H9 (cell line): ENCODE measurements around the gene LRMDA. TPM values are rescaled to one million over a fixed set of nuclear protein-coding genes. Genes with fewer than 3 reads are reported as not detected.

ENCODE experiments used
- DNase-seq: peaks from one replicate; pipeline ENCODE4 v3.0.0-alpha.2; 2017
- H2AFZ ChIP-seq: one replicate; pipeline ENCODE4 v1.6.1; 2013; ENCODE audit warnings: mild to moderate bottlenecking, low read length, control low read depth, moderate library complexity
- H2AK5ac ChIP-seq: 2 replicates; pipeline ENCODE4 v1.6.1; 2013; ENCODE audit warnings: low read length, control low read depth, mixed read lengths; ENCODE audit not compliant: insufficient read length
- H2BK120ac ChIP-seq: one replicate; pipeline ENCODE4 v1.6.1; 2013; ENCODE audit warnings: low read depth, mild to moderate bottlenecking, low read length, control low read depth, inconsistent platforms; ENCODE audit not compliant: poor library complexity, severe bottlenecking
- H2BK12ac ChIP-seq: 2 replicates; pipeline ENCODE4 v1.6.1; 2013; ENCODE audit warnings: low read length, control low read depth, mixed read lengths, low read depth; ENCODE audit not compliant: insufficient read length
- H2BK15ac ChIP-seq: 2 replicates; pipeline ENCODE4 v1.6.1; 2013; ENCODE audit warnings: low read depth, low read length, control low read depth
- H2BK20ac ChIP-seq: one replicate; pipeline ENCODE4 v1.6.1; 2013; ENCODE audit warnings: low read depth, mild to moderate bottlenecking, low read length, control low read depth, inconsistent platforms; ENCODE audit not compliant: poor library complexity, severe bottlenecking
- H2BK5ac ChIP-seq: 2 replicates; pipeline ENCODE4 v1.6.1; 2013; ENCODE audit warnings: low read length, control low read depth, mixed read lengths; ENCODE audit not compliant: insufficient read length
- H3K14ac ChIP-seq: 2 replicates; pipeline ENCODE4 v1.6.1; 2013; ENCODE audit warnings: low read length, control low read depth; ENCODE audit not compliant: insufficient read depth
- H3K18ac ChIP-seq: 2 replicates; pipeline ENCODE4 v1.6.1; 2013; ENCODE audit warnings: low read depth, mild to moderate bottlenecking, mixed read lengths, low read length, control low read depth; ENCODE audit not compliant: insufficient read length
- H3K23ac ChIP-seq: 2 replicates; pipeline ENCODE4 v1.6.1; 2013; ENCODE audit warnings: low read length, control low read depth, mixed read lengths, low read depth; ENCODE audit not compliant: insufficient read length
- H3K23me2 ChIP-seq: 2 replicates; pipeline ENCODE4 v1.6.1; 2013; ENCODE audit warnings: low read depth, mild to moderate bottlenecking, mixed read lengths, low read length, control low read depth; ENCODE audit not compliant: insufficient read length, poor library complexity, severe bottlenecking
- H3K27ac ChIP-seq: 2 replicates; pipeline ENCODE4 v1.5.1; 2013; ENCODE audit warnings: low read length, control low read depth, mixed read lengths, low read depth; ENCODE audit not compliant: insufficient read length
- H3K27me3 ChIP-seq: 2 replicates; pipeline ENCODE4 v1.6.1; 2013; ENCODE audit warnings: low read length, control low read depth, inconsistent platforms; ENCODE audit not compliant: insufficient read depth
- H3K4ac ChIP-seq: 2 replicates; pipeline ENCODE4 v1.6.1; 2013; ENCODE audit warnings: low read depth, mild to moderate bottlenecking, control low read depth, inconsistent platforms, low read length, moderate library complexity
- H3K4me1 ChIP-seq: 2 replicates; pipeline ENCODE4 v1.6.1; 2013; ENCODE audit warnings: low read length, control low read depth, inconsistent platforms; ENCODE audit not compliant: insufficient read depth
- H3K4me2 ChIP-seq: 2 replicates; pipeline ENCODE4 v1.6.1; 2013; ENCODE audit warnings: low read length, control low read depth, mixed read lengths; ENCODE audit not compliant: insufficient read length, insufficient read depth
- H3K56ac ChIP-seq: 2 replicates; pipeline ENCODE4 v1.6.1; 2013; ENCODE audit warnings: low read depth, mild to moderate bottlenecking, mixed read lengths, low read length, control low read depth; ENCODE audit not compliant: insufficient read length
- H3K79me1 ChIP-seq: 2 replicates; pipeline ENCODE4 v1.6.1; 2013; ENCODE audit warnings: low read depth, mild to moderate bottlenecking, moderate library complexity, low read length, control low read depth, inconsistent platforms; ENCODE audit not compliant: insufficient read depth, poor library complexity, severe bottlenecking
- H3K79me2 ChIP-seq: 2 replicates; pipeline ENCODE4 v1.6.1; 2013; ENCODE audit warnings: low read length, control low read depth, inconsistent platforms; ENCODE audit not compliant: insufficient read depth
- H3K9ac ChIP-seq: 2 replicates; pipeline ENCODE4 v1.6.1; 2013; ENCODE audit warnings: low read length, control low read depth, mixed read lengths; ENCODE audit not compliant: insufficient read length; ENCODE audit errors: extremely low read depth
- H3K9me3 ChIP-seq: one replicate; pipeline ENCODE4 v1.6.1; 2013; ENCODE audit warnings: low read depth, low read length, inconsistent platforms; ENCODE audit not compliant: control insufficient read depth
- H3T11ph ChIP-seq: one replicate; pipeline ENCODE4 v1.6.1; 2013; ENCODE audit warnings: mild to moderate bottlenecking, low read length, control low read depth, inconsistent platforms
- H4K20me1 ChIP-seq: one replicate; pipeline ENCODE4 v1.6.1; 2013; ENCODE audit not compliant: control insufficient read depth, insufficient read length, insufficient read depth
- H4K5ac ChIP-seq: 2 replicates; pipeline ENCODE4 v1.6.1; 2013; ENCODE audit warnings: low read depth, mild to moderate bottlenecking, mixed read lengths, low read length, control low read depth; ENCODE audit not compliant: insufficient read length
- H4K8ac ChIP-seq: replicated peaks from 2 replicates; pipeline ENCODE4 v1.6.1; 2013; ENCODE audit warnings: low read length, control low read depth, mixed read lengths, low read depth; ENCODE audit not compliant: insufficient read length
- H4K91ac ChIP-seq: 2 replicates; pipeline ENCODE4 v1.6.1; 2013; ENCODE audit warnings: low read depth, mild to moderate bottlenecking, moderate library complexity, mixed read lengths, low read length, control low read depth; ENCODE audit not compliant: insufficient read length
- H3K27ac Mint-ChIP-seq, 3 experiments: 2 replicates in 2 of 3; 3 replicates in 1 of 3; pipeline ENCODE4 v1.8.0; 2020 to 2021; ENCODE audit warnings: mixed read lengths in 3 of 3, mild to moderate bottlenecking in 1 of 3, moderate library complexity in 1 of 3
- H3K27me3 Mint-ChIP-seq: 2 replicates; pipeline ENCODE4 v1.8.0; 2021; ENCODE audit warnings: low read depth, mild to moderate bottlenecking, moderate library complexity, mixed read lengths
- H3K36me3 Mint-ChIP-seq, 3 experiments: 2 replicates in 2 of 3; 3 replicates in 1 of 3; pipeline ENCODE4 v1.8.0; 2020 to 2021; ENCODE audit warnings: low read depth in 3 of 3, mixed read lengths in 3 of 3; ENCODE audit not compliant: insufficient read depth in 1 of 3
- H3K4me1 Mint-ChIP-seq, 2 experiments: 2 replicates each; pipeline ENCODE4 v1.8.0; 2020; ENCODE audit warnings: mixed read lengths in 2 of 2
- H3K4me3 Mint-ChIP-seq, 2 experiments: 2 replicates in 1 of 2; 3 replicates in 1 of 2; pipeline ENCODE4 v1.8.0; 2020 to 2021; ENCODE audit warnings: mild to moderate bottlenecking in 2 of 2, mixed read lengths in 2 of 2, moderate library complexity in 1 of 2
- H3K9me3 Mint-ChIP-seq, 2 experiments: 2 replicates in 1 of 2; 3 replicates in 1 of 2; pipeline ENCODE4 v1.8.0; 2020; ENCODE audit warnings: mild to moderate bottlenecking in 2 of 2, mixed read lengths in 2 of 2, moderate library complexity in 1 of 2
- CTCF ChIP-seq: fragments of 200-600 bp; sonication (generic); conservative IDR thresholded peaks from 3 replicates; pipeline ENCODE4 v1.8.0; 2021; ENCODE audit warnings: antibody characterized with exemption, mild to moderate bottlenecking
- WGBS: extraction: QIAGEN DNeasy Blood & Tissue Kit; methylation state at CpG from one replicate; pipeline ENCODE4 v1.1.7; 2013; ENCODE audit warnings: missing lambda C conversion rate, low lambda C conversion rate, mixed read lengths; ENCODE audit not compliant: insufficient read length; ENCODE audit errors: extremely low coverage; 5-methylcytosine and 5-hydroxymethylcytosine counted together
- total RNA-seq: library from RNA; stranded (reverse); gene quantifications from 2 replicates; pipeline ENCODE4 v1.2.1, GENCODE V29; 2021

Gene LRMDA
- total RNA-seq, 1 experiment from 2014 or later: 1.8 TPM

GRCh38 chr10:75606203-75606779, 174.9 kb downstream of the LRMDA start:
- H3K23ac ChIP-seq: no peak overlapping the region
- no peak overlapping the region for H4K8ac ChIP-seq
- H3K27ac Mint-ChIP-seq: no peak overlapping the region
- H4K91ac ChIP-seq: no peak overlapping the region
- no peak overlapping the region for H3K4me2 ChIP-seq
- no peak overlapping the region for H2BK15ac ChIP-seq
- no peaks in the 10 kb centered on the region for H3K36me3 Mint-ChIP-seq
- peaks cover 5% of the 10 kb centered on the region; the same call in 1 of the 2 replicates for H3K27me3 ChIP-seq
- H3K14ac ChIP-seq: no peak overlapping the region
- H3K4me1 ChIP-seq: no peaks in the 10 kb centered on the region; the same call in 1 of the 2 replicates
- H3K23me2 ChIP-seq: no peaks in the 10 kb centered on the region
- H3K9me3 Mint-ChIP-seq: no peaks in the 10 kb centered on the region
- no peak overlapping the region for H3K4me3 Mint-ChIP-seq
- no peaks in the 10 kb centered on the region for H3K79me1 ChIP-seq
- H3K27ac ChIP-seq: no peak overlapping the region
- DNase-seq: no peak
- H3K4me1 Mint-ChIP-seq: peaks cover 6 to 14% of the 10 kb centered on the region in 2 experiments
- no peak overlapping the region for H2AK5ac ChIP-seq
- H2AFZ ChIP-seq: no peak overlapping the region
- no peak overlapping the region for H2BK20ac ChIP-seq
- WGBS: no CpG with 5 or more reads among the region's 5 CpGs
- no peaks in the 10 kb centered on the region for H4K20me1 ChIP-seq
- H3K56ac ChIP-seq: no peak overlapping the region
- H2BK120ac ChIP-seq: no peak overlapping the region
- H3K79me2 ChIP-seq: no peaks in the 10 kb centered on the region
- peaks cover 56% of the 10 kb centered on the region for H3K27me3 Mint-ChIP-seq
- no peak overlapping the region for H2BK5ac ChIP-seq
- H3K18ac ChIP-seq: no peak overlapping the region
- TF ChIP-seq CTCF: no peak
- no peaks in the 10 kb centered on the region for H3K9me3 ChIP-seq
- no peak overlapping the region for H3K4ac ChIP-seq
- H3T11ph ChIP-seq: no peak overlapping the region
- H3K9ac ChIP-seq: no peak overlapping the region
- H2BK12ac ChIP-seq: no peak overlapping the region
- H4K5ac ChIP-seq: no peak overlapping the region
